IMR-90 (cell line): Measurements from ENCODE around the gene VWA5A. TPM values are rescaled to one million over a fixed set of nuclear protein-coding genes. Genes with fewer than 3 reads are reported as not detected.

Experiments
- ATAC-seq: fragments of 200-7000 bp; cut with Tn5 transposase; 2 replicates; pipeline ENCODE4 v1.9.1; 2020; ENCODE audit warnings: low read depth, mild to moderate bottlenecking, moderate library complexity
- BruUV-seq: library from RNA; stranded (reverse); fragments of 400-500 nt; replicated peaks from 2 replicates; lab custom pipeline; 2021; lab: Mats Ljungman, UMichigan
- CTCF ChIA-PET: fragments of 300-600 bp; formaldehyde crosslinking; extraction: SDS; loops from one replicate; lab custom pipeline; 2021; ENCODE audit warnings: antibody characterized with exemption; lab: Yijun Ruan, JAX
- POLR2A ChIA-PET: fragments of 300-600 bp; sonication (Branson Sonifier 250); formaldehyde crosslinking; loops from one replicate; lab custom pipeline; 2022; ENCODE audit warnings: antibody characterized with exemption; ENCODE audit not compliant: unreplicated experiment; lab: Charles Lee
- DNase-seq: peaks from one replicate; pipeline ENCODE4 v3.0.0; 2013
- H2AFZ ChIP-seq: replicated peaks from 2 replicates; pipeline ENCODE3; 2013; ENCODE audit warnings: low read length, mild to moderate bottlenecking; ENCODE audit not compliant: poor library complexity
- H2AK5ac ChIP-seq: 2 replicates; pipeline ENCODE4 v1.6.1; 2013; ENCODE audit warnings: low read depth, low read length, inconsistent platforms
- H2AK9ac ChIP-seq: replicated peaks from 2 replicates; pipeline ENCODE3; 2013; ENCODE audit warnings: mild to moderate bottlenecking, low read depth, low read length, moderate library complexity; ENCODE audit not compliant: poor library complexity
- H2BK120ac ChIP-seq: 2 replicates; pipeline ENCODE4 v1.6.1; 2013; ENCODE audit warnings: low read depth, low read length, inconsistent platforms
- H2BK15ac ChIP-seq: 3 replicates; pipeline ENCODE4 v1.6.1; 2013; ENCODE audit warnings: low read depth, low read length, inconsistent platforms
- H2BK20ac ChIP-seq: 2 replicates; pipeline ENCODE4 v1.6.1; 2013; ENCODE audit warnings: low read depth, mild to moderate bottlenecking, inconsistent platforms, low read length, moderate library complexity
- H2BK5ac ChIP-seq: 2 replicates; pipeline ENCODE4 v1.6.1; 2013; ENCODE audit warnings: mild to moderate bottlenecking, low read depth, low read length, inconsistent platforms; ENCODE audit not compliant: poor library complexity, severe bottlenecking
- H3K14ac ChIP-seq: replicated peaks from 2 replicates; pipeline ENCODE4 v1.6.1; 2013; ENCODE audit warnings: low read depth, low read length, inconsistent platforms
- H3K18ac ChIP-seq: 2 replicates; pipeline ENCODE4 v1.6.1; 2013; ENCODE audit warnings: low read depth, low read length, control low read depth
- H3K23ac ChIP-seq: 2 replicates; pipeline ENCODE4 v1.6.1; 2013; ENCODE audit warnings: low read depth, low read length, inconsistent platforms
- H3K27ac ChIP-seq: 2 replicates; pipeline ENCODE4 v1.5.1; 2013; ENCODE audit warnings: mild to moderate bottlenecking, control low read depth, low read length; ENCODE audit not compliant: insufficient read depth
- H3K27me3 ChIP-seq: 2 replicates; pipeline ENCODE4 v1.6.1; 2013; ENCODE audit warnings: low read length; ENCODE audit not compliant: control insufficient read depth, insufficient read depth
- H3K36me3 ChIP-seq: 2 replicates; pipeline ENCODE4 v1.6.1; 2013; ENCODE audit warnings: low read length, mixed read lengths; ENCODE audit not compliant: control insufficient read depth, insufficient read depth
- H3K4ac ChIP-seq: 2 replicates; pipeline ENCODE4 v1.6.1; 2013; ENCODE audit warnings: low read depth, low read length, inconsistent platforms
- H3K4me1 ChIP-seq: 2 replicates; pipeline ENCODE4 v1.6.1; 2013; ENCODE audit warnings: low read length, mixed read lengths; ENCODE audit not compliant: control insufficient read depth, insufficient read depth
- H3K4me2 ChIP-seq: 2 replicates; pipeline ENCODE4 v1.6.1; 2013; ENCODE audit warnings: low read depth, mild to moderate bottlenecking, control low read depth, low read length, moderate library complexity
- H3K4me3 ChIP-seq: 2 replicates; pipeline ENCODE4 v1.5.1; 2013; ENCODE audit warnings: low read depth, mild to moderate bottlenecking, control low read depth, low read length, moderate library complexity; ENCODE audit not compliant: insufficient read depth
- H3K56ac ChIP-seq: 2 replicates; pipeline ENCODE4 v1.6.1; 2013; ENCODE audit warnings: low read length, inconsistent platforms; ENCODE audit not compliant: insufficient read depth; ENCODE audit errors: extremely low read depth
- H3K79me1 ChIP-seq, 2 experiments: 2 replicates each; pipeline ENCODE4 v1.6.1; 2013; ENCODE audit warnings: low read length in 2 of 2, inconsistent platforms in 1 of 2, low read depth in 1 of 2
- H3K9ac ChIP-seq: 2 replicates; pipeline ENCODE4 v1.6.1; 2013; ENCODE audit warnings: low read depth, low read length, control low read depth
- H3K9me1 ChIP-seq: 2 replicates; pipeline ENCODE4 v1.6.1; 2013; ENCODE audit warnings: low read length, inconsistent platforms; ENCODE audit not compliant: insufficient read depth
- H3K9me3 ChIP-seq: 2 replicates; pipeline ENCODE4 v1.6.1; 2013; ENCODE audit warnings: low read length; ENCODE audit not compliant: control insufficient read depth, insufficient read depth
- H4K20me1 ChIP-seq: 2 replicates; pipeline ENCODE4 v1.6.1; 2013; ENCODE audit warnings: low read length, inconsistent platforms; ENCODE audit not compliant: insufficient read depth
- H4K5ac ChIP-seq: 2 replicates; pipeline ENCODE4 v1.6.1; 2013; ENCODE audit warnings: mild to moderate bottlenecking, low read depth, low read length, control low read depth
- H4K8ac ChIP-seq, 2 experiments: 2 replicates each; pipeline ENCODE4 v1.6.1; 2013; ENCODE audit warnings: low read depth in 2 of 2, low read length in 2 of 2, control low read depth in 1 of 2, inconsistent platforms in 1 of 2
- H4K91ac ChIP-seq: 2 replicates; pipeline ENCODE4 v1.6.1; 2013; ENCODE audit warnings: low read depth, low read length, inconsistent platforms; ENCODE audit not compliant: insufficient read depth
- CEBPB ChIP-seq: IDR thresholded peaks from 2 replicates; pipeline ENCODE4 v1.6.1; 2012; ENCODE audit warnings: low read depth, low read length, improper control_type of control experiment
- CHD1 ChIP-seq: IDR thresholded peaks from 2 replicates; pipeline ENCODE4 v1.6.1; 2012; ENCODE audit warnings: low read depth, low read length, improper control_type of control experiment
- CTCF ChIP-seq: conservative IDR thresholded peaks from 2 replicates; pipeline ENCODE4 v1.5.1; 2012; ENCODE audit warnings: mild to moderate bottlenecking, low read depth, low read length, improper control_type of control experiment
- ELK1 ChIP-seq: fragments of 150-350 bp; IDR thresholded peaks from 2 replicates; pipeline ENCODE4 v1.6.1; 2016; ENCODE audit warnings: low read depth, mild to moderate bottlenecking, low read length, moderate library complexity, borderline replicate concordance
- FOS ChIP-seq: fragments of 150-350 bp; IDR thresholded peaks from 2 replicates; pipeline ENCODE4 v1.6.1; 2016; ENCODE audit warnings: low read depth, low read length
- MAFK ChIP-seq: IDR thresholded peaks from 2 replicates; pipeline ENCODE4 v1.6.1; 2012; ENCODE audit warnings: low read depth, low read length, improper control_type of control experiment
- MAZ ChIP-seq: IDR thresholded peaks from 2 replicates; pipeline ENCODE4 v1.6.1; 2012; ENCODE audit warnings: low read depth, mild to moderate bottlenecking, low read length, improper control_type of control experiment, moderate library complexity, borderline replicate concordance
- MXI1 ChIP-seq: IDR thresholded peaks from 2 replicates; pipeline ENCODE4 v1.6.1; 2012; ENCODE audit warnings: low read depth, mild to moderate bottlenecking, low read length, moderate library complexity, borderline replicate concordance
- NFE2L2 ChIP-seq: fragments of 150-350 bp; IDR thresholded peaks from 2 replicates; pipeline ENCODE4 v1.6.1; 2016; ENCODE audit warnings: low read depth, mild to moderate bottlenecking, low read length
- RCOR1 ChIP-seq: IDR thresholded peaks from 2 replicates; pipeline ENCODE4 v1.6.1; 2012; ENCODE audit warnings: mild to moderate bottlenecking, low read length, improper control_type of control experiment; ENCODE audit not compliant: insufficient replicate concordance
- RFX5 ChIP-seq: IDR thresholded peaks from 2 replicates; pipeline ENCODE4 v1.8.0; 2012; ENCODE audit warnings: low read depth, mild to moderate bottlenecking, low read length, moderate library complexity
- SMC3 ChIP-seq: fragments of 150-350 bp; IDR thresholded peaks from 2 replicates; pipeline ENCODE4 v1.6.1; 2016; ENCODE audit warnings: low read depth, mild to moderate bottlenecking, antibody characterized with exemption, low read length, moderate library complexity
- USF2 ChIP-seq: fragments of 150-350 bp; IDR thresholded peaks from 2 replicates; pipeline ENCODE4 v1.6.1; 2017; ENCODE audit warnings: mild to moderate bottlenecking, antibody characterized with exemption, low read length, low read depth
- WGBS, 2 experiments: methylation state at CpG; one replicate each; pipeline versions ENCODE4 v1.1.5 to v1.1.7; 2013; ENCODE audit warnings: missing lambda C conversion rate in 2 of 2; ENCODE audit not compliant: insufficient read length in 1 of 2; ENCODE audit errors: extremely low coverage in 2 of 2; 5-methylcytosine and 5-hydroxymethylcytosine counted together
- dilution Hi-C: fragments of 300-500 bp; cut with HindIII; formaldehyde crosslinking; loops from one replicate; pipeline ENCODE4 v1.14.3; 2018; ENCODE audit warnings: low sequenced_read_pairs; ENCODE audit not compliant: unreplicated experiment
- in situ Hi-C: fragments of 300-500 bp; cut with MboI; formaldehyde crosslinking; loops from 3 replicates; pipeline ENCODE4 v1.14.3; 2019; ENCODE audit warnings: low sequenced_read_pairs, inconsistent platforms, mixed read lengths
- intact Hi-C: fragments of 100-400 bp; cut with micrococcal nuclease; formaldehyde crosslinking; loops from 2 replicates; pipeline ENCODE4 v1.10.0; 2022
- polyA plus RNA-seq, 3 experiments: library from polyadenylated mRNA; depleted of rRNA; stranded (reverse); fragments of >200 nt; gene quantifications; 2 replicates each; pipeline ENCODE4 v1.2.3, GENCODE V29; 2012; ENCODE audit warnings: low replicate concordance in 1 of 3
- total RNA-seq: library from RNA; depleted of rRNA; stranded (reverse); fragments of >200 nt; gene quantifications from 2 replicates; pipeline ENCODE4 v1.2.3, GENCODE V29; 2012

Gene VWA5A
- total and polyA plus RNA-seq, 2 of the 4 experiments (the other 2 are of a cell fraction), result 5.6 to 6.8 TPM

GRCh38 chr11:124079631-124080326 is 35.5 kb upstream of the VWA5A start:
- ChIA-PET POLR2A (no interaction called here), CTCF (no interaction called here)
- no peaks in the 10 kb centered on the region for H3K36me3 ChIP-seq
- no peak overlapping the region for H2BK15ac ChIP-seq
- H3K4me2 ChIP-seq, result no peak overlapping the region
- ATAC-seq, result no peak; the same call in 1 of the 2 replicates
- H2BK120ac ChIP-seq, result no peak overlapping the region
- H3K9me1 ChIP-seq, result no peaks in the 10 kb centered on the region
- no peaks in the 10 kb centered on the region for H3K79me1 ChIP-seq
- H3K56ac ChIP-seq, result no peak overlapping the region
- no peak overlapping the region for H4K5ac ChIP-seq
- H3K27me3 ChIP-seq, result peaks cover 21% of the 10 kb centered on the region
- dilution Hi-C loops (no loop called here), intact Hi-C loops (loop anchor here (10.0 kb wide), 1 partner anchor 785 kb away; the partner anchor contains the start of gene ROBO3), in situ Hi-C loops (loop anchor here (10.0 kb wide), 1 partner anchor 235 kb away; the partner anchor contains the start of gene OR8D1)
- no peak overlapping the region for H2BK5ac ChIP-seq
- no TSS peak for BruUV-seq
- no peak overlapping the region for H2BK20ac ChIP-seq
- H3K4ac ChIP-seq, result no peak overlapping the region
- H3K23ac ChIP-seq, result no peak overlapping the region
- no peak overlapping the region for H4K8ac ChIP-seq
- no peak for DNase-seq
- no peak overlapping the region for H3K9ac ChIP-seq
- H3K27ac ChIP-seq, result no peak overlapping the region
- H3K9me3 ChIP-seq, result no peaks in the 10 kb centered on the region
- 14% methylated on average over 1 of the region's 8 CpGs; no CpG with 5 or more reads in 1 of the 2 experiments for WGBS, 2 experiments
- H4K91ac ChIP-seq, result no peak overlapping the region
- H3K14ac ChIP-seq, result no peak overlapping the region
- H2AK9ac ChIP-seq, result no peak overlapping the region
- H2AK5ac ChIP-seq, result no peak overlapping the region
- TF ChIP-seq NFE2L2, result no peak
- TF ChIP-seq RCOR1, result no peak
- TF ChIP-seq ELK1, result no peak
- TF ChIP-seq USF2, result no peak
- TF ChIP-seq CEBPB, result no peak
- TF ChIP-seq FOS, result no peak
- no peak for TF ChIP-seq RFX5
- no peak for TF ChIP-seq MAFK
- no peak for TF ChIP-seq CTCF
- no peak for TF ChIP-seq CHD1
- TF ChIP-seq SMC3, result no peak
- TF ChIP-seq MAZ, result no peak
- no peak for TF ChIP-seq MXI1
- H3K18ac ChIP-seq, result no peak overlapping the region
- H3K4me3 ChIP-seq, result no peak overlapping the region
- H2AFZ ChIP-seq, result no peak overlapping the region
- H4K20me1 ChIP-seq, result no peaks in the 10 kb centered on the region
- H3K4me1 ChIP-seq, result no peaks in the 10 kb centered on the region
